WTC11 (cell line): ENCODE measurements around the gene PRR22.

Experiments used
- CBFB ChIP-seq: sonication (generic); formaldehyde crosslinking; IDR thresholded peaks from 2 replicates; pipeline ENCODE4 v1.8.1; 2022; ENCODE audit warnings: mild to moderate bottlenecking, low read depth, missing genetic modification reagents
- JAZF1 ChIP-seq: fragments of 250-450 bp; sonication (Bioruptor Pico); IDR thresholded peaks from 2 replicates; pipeline ENCODE4 v1.9.0; 2021; ENCODE audit warnings: moderate library complexity, mild to moderate bottlenecking, inconsistent platforms
- NFE2L1 ChIP-seq: sonication (generic); formaldehyde crosslinking; IDR thresholded peaks from 2 replicates; pipeline ENCODE4 v1.8.1; 2023; ENCODE audit warnings: missing genetic modification reagents
- SP1 ChIP-seq: sonication (generic); formaldehyde crosslinking; conservative IDR thresholded peaks from 2 replicates; pipeline ENCODE4 v1.8.1; 2022; ENCODE audit warnings: missing genetic modification reagents
- TCF7 ChIP-seq: sonication (generic); formaldehyde crosslinking; IDR thresholded peaks from 2 replicates; pipeline ENCODE4 v1.8.0; 2022; ENCODE audit warnings: mild to moderate bottlenecking, low read depth, missing genetic modification reagents, moderate library complexity
- ZNF219 ChIP-seq: sonication (generic); formaldehyde crosslinking; IDR thresholded peaks from 2 replicates; pipeline ENCODE4 v1.8.0; 2023; ENCODE audit warnings: missing genetic modification reagents, mild to moderate bottlenecking, borderline replicate concordance
- ZNF232 ChIP-seq: sonication (generic); formaldehyde crosslinking; IDR thresholded peaks from 2 replicates; pipeline ENCODE4 v1.8.0; 2022; ENCODE audit warnings: mild to moderate bottlenecking, missing genetic modification reagents
- ZNF423 ChIP-seq: fragments of 250-450 bp; sonication (Bioruptor Pico); IDR thresholded peaks from 2 replicates; pipeline ENCODE4 v2.1.2; 2022; ENCODE audit warnings: mild to moderate bottlenecking, moderate library complexity
- TF ChIP-seq, protein P1 (sequence below): fragments of 200-600 bp; IDR thresholded peaks from 2 replicates; pipeline ENCODE4 v1.8.0; 2022; ENCODE audit warnings: antibody characterized with exemption

- TF ChIP-seq CBFB (CRISPR knock-in tag) (no peak), SP1 (CRISPR knock-in tag) (no peak), TCF7 (CRISPR knock-in tag) (no peak), JAZF1 (no peak), NFE2L1 (CRISPR knock-in tag) (no peak), ZNF423 (CRISPR knock-in tag) (no peak), ZNF219 (no peak), ZNF232 (CRISPR knock-in tag) (no peak)
- TF ChIP-seq, protein P1, sequence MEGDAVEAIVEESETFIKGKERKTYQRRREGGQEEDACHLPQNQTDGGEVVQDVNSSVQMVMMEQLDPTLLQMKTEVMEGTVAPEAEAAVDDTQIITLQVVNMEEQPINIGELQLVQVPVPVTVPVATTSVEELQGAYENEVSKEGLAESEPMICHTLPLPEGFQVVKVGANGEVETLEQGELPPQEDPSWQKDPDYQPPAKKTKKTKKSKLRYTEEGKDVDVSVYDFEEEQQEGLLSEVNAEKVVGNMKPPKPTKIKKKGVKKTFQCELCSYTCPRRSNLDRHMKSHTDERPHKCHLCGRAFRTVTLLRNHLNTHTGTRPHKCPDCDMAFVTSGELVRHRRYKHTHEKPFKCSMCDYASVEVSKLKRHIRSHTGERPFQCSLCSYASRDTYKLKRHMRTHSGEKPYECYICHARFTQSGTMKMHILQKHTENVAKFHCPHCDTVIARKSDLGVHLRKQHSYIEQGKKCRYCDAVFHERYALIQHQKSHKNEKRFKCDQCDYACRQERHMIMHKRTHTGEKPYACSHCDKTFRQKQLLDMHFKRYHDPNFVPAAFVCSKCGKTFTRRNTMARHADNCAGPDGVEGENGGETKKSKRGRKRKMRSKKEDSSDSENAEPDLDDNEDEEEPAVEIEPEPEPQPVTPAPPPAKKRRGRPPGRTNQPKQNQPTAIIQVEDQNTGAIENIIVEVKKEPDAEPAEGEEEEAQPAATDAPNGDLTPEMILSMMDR: no peak
Measured at GRCh38 chr19:5787409-5788182, 3.0 kb upstream of the PRR22 start.
